ENCODE data around the gene ANKRD12.
A peak's percentile ranks its signal among the peaks of the same experiment; 100 is the strongest.

ANKRD12 gene

DNA sequence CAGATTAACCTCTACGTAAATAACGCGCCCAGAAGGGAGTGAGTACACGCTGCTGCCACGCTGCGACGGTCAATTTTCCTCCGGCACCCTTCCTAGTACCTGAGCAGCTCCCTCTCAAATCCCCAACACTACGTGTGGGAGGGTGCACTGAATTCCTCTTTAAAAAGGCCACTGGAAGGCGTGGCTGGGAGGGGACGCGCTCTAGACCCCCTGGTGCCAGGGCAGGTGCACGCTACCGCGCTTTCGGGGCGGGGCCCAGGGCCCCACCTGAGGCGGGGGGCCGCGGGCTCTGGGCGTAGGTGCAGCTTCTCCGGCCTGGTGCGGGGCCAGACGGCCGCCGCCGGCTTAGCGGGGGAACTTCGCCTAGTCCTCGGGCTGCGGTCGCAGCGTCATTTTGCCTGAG, 668 bp upstream of the ANKRD12 start:
- Histone ChIP-seq H3K36me3 (ENCODE audit: insufficient read depth, low read length) (peaks cover 26% of the 10 kb centered on the region; the same call in 1 of the 2 replicates), H3K79me2 (ENCODE audit: insufficient read depth, low read length) (peaks cover 38% of the 10 kb centered on the region), H2AFZ (ENCODE audit: low read length) (peak overlapping the region; percentile 84), H3F3A (ENCODE audit: low read depth) (peaks cover 4% of the 10 kb centered on the region; the same call in 1 of the 2 replicates), H3K9ac (ENCODE audit: low read depth, low read length, poor library complexity, severe bottlenecking) (peak overlapping the region; percentile 72), H3K4me2 (ENCODE audit: low read depth, low read length, poor library complexity, severe bottlenecking) (peak overlapping the region; percentile 76), H3K9me2 (replicated peaks; ENCODE audit: low read depth, low read length) (no peaks in the 10 kb centered on the region), H4K20me1 (ENCODE audit: insufficient read depth, low read length, poor library complexity, severe bottlenecking) (peaks cover 43% of the 10 kb centered on the region), H3K4me1 (ENCODE audit: insufficient read depth, low read length, poor library complexity, severe bottlenecking) (peaks cover 31% of the 10 kb centered on the region), H3K9me3 (ENCODE audit: insufficient read depth, low read depth, low read length) (no peaks in the 10 kb centered on the region), H3K27me3 (ENCODE audit: insufficient read depth, low read length, poor library complexity, severe bottlenecking) (no peaks in the 10 kb centered on the region), H3K4me3 (ENCODE audit: low read length, poor library complexity, severe bottlenecking) (peak overlapping the region; percentile 86)
- TF ChIP-seq, protein P1, sequence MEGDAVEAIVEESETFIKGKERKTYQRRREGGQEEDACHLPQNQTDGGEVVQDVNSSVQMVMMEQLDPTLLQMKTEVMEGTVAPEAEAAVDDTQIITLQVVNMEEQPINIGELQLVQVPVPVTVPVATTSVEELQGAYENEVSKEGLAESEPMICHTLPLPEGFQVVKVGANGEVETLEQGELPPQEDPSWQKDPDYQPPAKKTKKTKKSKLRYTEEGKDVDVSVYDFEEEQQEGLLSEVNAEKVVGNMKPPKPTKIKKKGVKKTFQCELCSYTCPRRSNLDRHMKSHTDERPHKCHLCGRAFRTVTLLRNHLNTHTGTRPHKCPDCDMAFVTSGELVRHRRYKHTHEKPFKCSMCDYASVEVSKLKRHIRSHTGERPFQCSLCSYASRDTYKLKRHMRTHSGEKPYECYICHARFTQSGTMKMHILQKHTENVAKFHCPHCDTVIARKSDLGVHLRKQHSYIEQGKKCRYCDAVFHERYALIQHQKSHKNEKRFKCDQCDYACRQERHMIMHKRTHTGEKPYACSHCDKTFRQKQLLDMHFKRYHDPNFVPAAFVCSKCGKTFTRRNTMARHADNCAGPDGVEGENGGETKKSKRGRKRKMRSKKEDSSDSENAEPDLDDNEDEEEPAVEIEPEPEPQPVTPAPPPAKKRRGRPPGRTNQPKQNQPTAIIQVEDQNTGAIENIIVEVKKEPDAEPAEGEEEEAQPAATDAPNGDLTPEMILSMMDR (conservative IDR thresholded peaks at IDR 0.05; ENCODE audit: low read length): no peak
- TF ChIP-seq EZH2phosphoT487 (IDR thresholded peaks at IDR 0.05; ENCODE audit: borderline replicate concordance): no peak

DNA sequence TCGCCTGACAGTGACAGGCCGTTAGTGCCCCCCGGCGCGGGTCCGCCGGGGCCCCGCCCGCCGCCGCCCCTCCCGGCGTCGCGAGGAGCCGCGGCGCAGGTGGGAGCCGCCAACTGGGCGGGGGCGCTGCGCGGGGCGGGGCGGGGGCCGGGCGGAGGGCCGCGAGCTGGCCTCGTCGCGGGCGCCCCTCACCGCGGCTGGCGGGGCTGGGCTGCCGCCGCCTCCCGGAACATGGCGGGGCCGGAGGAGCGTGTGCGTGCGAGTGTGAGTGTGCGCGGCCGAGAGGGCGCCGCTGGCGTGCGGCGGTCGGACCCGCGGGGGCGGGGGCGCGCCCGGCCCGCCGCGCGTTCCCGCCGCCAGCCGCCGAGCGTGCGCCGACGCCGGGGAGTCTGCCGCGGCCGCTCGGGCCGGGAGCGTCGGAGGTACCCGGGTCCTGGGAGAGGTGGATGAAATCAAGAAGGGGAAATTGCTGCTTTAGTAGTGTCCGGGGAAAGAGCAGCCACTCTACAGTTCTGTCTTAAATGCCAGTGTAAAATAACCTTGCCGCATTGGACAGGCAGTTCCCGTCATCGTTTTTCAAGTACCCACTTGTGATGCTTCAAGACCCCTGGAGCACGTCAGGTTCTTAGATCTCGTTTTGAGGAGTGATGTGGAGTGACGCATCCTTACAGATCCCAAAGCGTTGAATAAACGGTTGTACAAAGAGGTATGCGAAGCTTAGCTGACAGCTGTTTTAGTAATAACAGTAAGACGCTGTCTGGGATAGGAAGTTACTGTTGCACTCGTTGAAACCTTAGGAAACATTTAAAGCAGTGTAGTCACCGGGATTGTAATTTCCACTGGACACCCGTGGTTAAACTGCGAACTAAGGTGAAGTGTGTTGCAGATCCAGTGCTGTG, 836 bp downstream of the ANKRD12 start:
- Histone ChIP-seq H4K20me1 (ENCODE audit: insufficient read depth, low read length, poor library complexity, severe bottlenecking) (peaks cover 55% of the 10 kb centered on the region), H3K4me2 (ENCODE audit: low read depth, low read length, poor library complexity, severe bottlenecking) (peak overlapping the region; percentile 96), H3K9ac (ENCODE audit: low read depth, low read length, poor library complexity, severe bottlenecking) (peak overlapping the region; percentile 72), H3K9me2 (replicated peaks; ENCODE audit: low read depth, low read length) (no peaks in the 10 kb centered on the region), H3K4me3 (ENCODE audit: low read length, poor library complexity, severe bottlenecking) (peak overlapping the region; percentile 89), H2AFZ (ENCODE audit: low read length) (peak overlapping the region; percentile 95; the same call in 1 of the 2 replicates), H3K79me2 (ENCODE audit: insufficient read depth, low read length) (peaks cover 53% of the 10 kb centered on the region), H3K4me1 (ENCODE audit: insufficient read depth, low read length, poor library complexity, severe bottlenecking) (peaks cover 43% of the 10 kb centered on the region), H3K9me3 (ENCODE audit: insufficient read depth, low read depth, low read length) (no peaks in the 10 kb centered on the region), H3F3A (ENCODE audit: low read depth) (peaks cover 4% of the 10 kb centered on the region; the same call in 1 of the 2 replicates), H3K27me3 (ENCODE audit: insufficient read depth, low read length, poor library complexity, severe bottlenecking) (no peaks in the 10 kb centered on the region), H3K36me3 (ENCODE audit: insufficient read depth, low read length) (peaks cover 14% of the 10 kb centered on the region; the same call in 1 of the 2 replicates)
- TF ChIP-seq EZH2phosphoT487 (IDR thresholded peaks at IDR 0.05; ENCODE audit: borderline replicate concordance): no peak
- TF ChIP-seq, protein P1 (conservative IDR thresholded peaks at IDR 0.05; ENCODE audit: low read length): no peak

DNA sequence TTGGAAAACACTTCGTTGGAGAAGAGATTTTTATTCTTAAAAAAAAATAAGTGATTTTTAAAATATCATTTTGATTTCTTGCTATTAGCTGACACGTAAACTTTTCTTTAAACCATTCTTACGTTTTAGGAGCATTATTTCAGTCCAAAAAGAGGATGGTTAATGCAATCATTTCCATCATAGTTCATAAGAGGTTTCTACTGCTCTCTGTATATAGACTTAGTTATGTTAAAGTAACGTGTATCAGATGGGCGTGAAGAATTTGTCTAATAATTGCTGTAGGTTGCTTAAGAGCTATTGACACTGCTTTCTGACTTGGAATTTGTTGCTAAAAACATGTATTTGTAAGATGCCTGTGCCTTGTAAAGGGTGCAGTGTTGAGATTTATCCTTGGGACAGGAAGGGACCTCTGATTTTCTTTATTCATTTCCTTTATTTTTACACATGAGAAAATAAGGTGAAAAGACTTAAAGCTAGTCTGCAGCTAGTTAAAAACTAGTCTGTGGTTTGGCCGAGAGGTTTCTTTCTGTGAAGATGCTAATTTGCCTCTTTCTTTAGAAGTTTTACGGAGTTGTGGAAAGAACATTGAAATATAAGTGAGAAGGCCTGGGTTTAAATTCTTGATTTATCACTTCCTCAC, 2.9 kb downstream of the ANKRD12 start:
- Histone ChIP-seq H3K9me2 (replicated peaks; ENCODE audit: low read depth, low read length) (no peaks in the 10 kb centered on the region), H3K27me3 (ENCODE audit: insufficient read depth, low read length, poor library complexity, severe bottlenecking) (no peaks in the 10 kb centered on the region), H3K9ac (ENCODE audit: low read depth, low read length, poor library complexity, severe bottlenecking) (peak overlapping the region; percentile 10), H3F3A (ENCODE audit: low read depth) (peaks cover 4% of the 10 kb centered on the region; the same call in 1 of the 2 replicates), H3K4me1 (ENCODE audit: insufficient read depth, low read length, poor library complexity, severe bottlenecking) (peaks cover 48% of the 10 kb centered on the region), H3K4me3 (ENCODE audit: low read length, poor library complexity, severe bottlenecking) (peak overlapping the region; percentile 89), H3K79me2 (ENCODE audit: insufficient read depth, low read length) (peaks cover 73% of the 10 kb centered on the region), H3K36me3 (ENCODE audit: insufficient read depth, low read length) (peaks cover 4% of the 10 kb centered on the region; the same call in 1 of the 2 replicates), H3K4me2 (ENCODE audit: low read depth, low read length, poor library complexity, severe bottlenecking) (peak overlapping the region; percentile 96), H3K9me3 (ENCODE audit: insufficient read depth, low read depth, low read length) (no peaks in the 10 kb centered on the region), H4K20me1 (ENCODE audit: insufficient read depth, low read length, poor library complexity, severe bottlenecking) (peaks cover 58% of the 10 kb centered on the region), H2AFZ (ENCODE audit: low read length) (no peak overlapping the region)
- TF ChIP-seq EZH2phosphoT487 (IDR thresholded peaks at IDR 0.05; ENCODE audit: borderline replicate concordance): no peak
- TF ChIP-seq, protein P1 (conservative IDR thresholded peaks at IDR 0.05; ENCODE audit: low read length): no peak

All from Loucy (cell line).